K562 (cell line): ENCODE measurements around the gene PCAT6. TPM values are rescaled to one million over a fixed set of nuclear protein-coding genes. Genes with fewer than 3 reads are reported as not detected.
A peak's percentile ranks its signal among the peaks of the same experiment; 100 is the strongest.

Experiments
- ATAC-seq: fragments of 200-7000 bp; cut with Tn5 transposase; 3 replicates; pipeline ENCODE4 v1.9.1; 2020; ENCODE audit warnings: moderate library complexity
- BruUV-seq: library from RNA; stranded (reverse); fragments of 400-500 nt; replicated peaks from 2 replicates; lab custom pipeline; 2021; lab: Mats Ljungman, UMichigan
- CTCF ChIA-PET: fragments of 300-600 bp; formaldehyde crosslinking; extraction: SDS; loops from one replicate; lab custom pipeline; 2021; ENCODE audit warnings: low intra/inter-chr PET ratio; lab: Yijun Ruan, JAX
- POLR2A ChIA-PET: fragments of 300-600, 350-650 bp; sonication (Branson Sonifier 250); formaldehyde crosslinking; extraction: SDS; loops from one replicate; lab custom pipeline; 2021; ENCODE audit warnings: antibody characterized with exemption, inconsistent platforms; lab: Yijun Ruan, JAX
- DNase-seq, 4 experiments: peaks; one replicate each; pipeline versions ENCODE4 v3.0.0 to v3.0.0-alpha.2; 2011 to 2018; ENCODE audit warnings: low spot score in 3 of 4, mixed read lengths in 3 of 4; ENCODE audit errors: extremely low read depth in 1 of 4
- FAIRE-seq: peaks from 2 replicates; lab custom pipeline; 2011; peaks lifted over from hg19 to GRCh38; lab: Jason Lieb, UNC
- H2AFZ ChIP-seq: 2 replicates; pipeline ENCODE4 v1.6.0; 2011; ENCODE audit warnings: low read depth, low read length, control low read depth, inconsistent platforms
- H3K27ac ChIP-seq: fragments of 200-600 bp; 3 replicates; pipeline ENCODE4 v1.8.0; 2011; ENCODE audit warnings: low read depth, mild to moderate bottlenecking, control low read depth, inconsistent platforms, low read length, moderate library complexity, mixed read lengths; ENCODE audit errors: extremely low read depth
- H3K27me3 ChIP-seq, 2 experiments: fragments of 300-600 bp in 1 of 2; 2 replicates in 1 of 2; 3 replicates in 1 of 2; pipeline versions ENCODE4 v1.6.0 to v1.8.0; 2011; ENCODE audit warnings: inconsistent platforms in 2 of 2, low read length in 2 of 2, mild to moderate bottlenecking in 1 of 2, mixed read lengths in 1 of 2, moderate library complexity in 1 of 2; ENCODE audit not compliant: control insufficient read depth in 2 of 2, insufficient read depth in 2 of 2
- H3K36me3 ChIP-seq: fragments of 300-600 bp; 3 replicates; pipeline ENCODE4 v1.8.0; 2011; ENCODE audit warnings: mild to moderate bottlenecking, low read length, inconsistent platforms; ENCODE audit not compliant: control insufficient read depth, insufficient read depth
- H3K4me1 ChIP-seq, 2 experiments: fragments of 200-600 bp in 1 of 2; replicated peaks in 1 of 2; 2 replicates in 1 of 2; 3 replicates in 1 of 2; pipeline versions ENCODE4 v1.5.1 to v1.8.0; 2011; ENCODE audit warnings: inconsistent platforms in 2 of 2, low read length in 2 of 2, mild to moderate bottlenecking in 1 of 2, mixed read lengths in 1 of 2, moderate library complexity in 1 of 2; ENCODE audit not compliant: control insufficient read depth in 2 of 2, insufficient read depth in 2 of 2
- H3K4me2 ChIP-seq: 2 replicates; pipeline ENCODE4 v1.6.1; 2011; ENCODE audit warnings: low read length, control low read depth, inconsistent platforms, mixed read lengths; ENCODE audit not compliant: insufficient read depth
- H3K4me3 ChIP-seq: fragments of 200-600 bp; sonication (generic), shearing (Covaris generic); 2 replicates; pipeline ENCODE4 v1.5.1; 2016; ENCODE audit warnings: control low read depth, inconsistent platforms
- H3K79me2 ChIP-seq: fragments of 200-600 bp; 3 replicates; pipeline ENCODE4 v1.8.0; 2011; ENCODE audit warnings: low read length, inconsistent platforms; ENCODE audit not compliant: control insufficient read depth, insufficient read depth
- H3K9ac ChIP-seq, 2 experiments: 2 replicates each; pipeline versions ENCODE4 v1.6.0 to v1.6.1; 2011; ENCODE audit warnings: low read depth in 2 of 2, low read length in 2 of 2, control low read depth in 1 of 2, inconsistent platforms in 1 of 2, mild to moderate bottlenecking in 1 of 2, mixed read lengths in 1 of 2; ENCODE audit not compliant: insufficient read depth in 1 of 2
- H3K9me1 ChIP-seq: one replicate; pipeline ENCODE4 v1.6.0; 2011; ENCODE audit warnings: inconsistent platforms, mild to moderate bottlenecking, low read length, moderate library complexity; ENCODE audit not compliant: control insufficient read depth, insufficient read depth
- H3K9me3 ChIP-seq: replicated peaks from 2 replicates; pipeline ENCODE4 v1.5.1; 2011; ENCODE audit warnings: low read depth, low read length, inconsistent platforms; ENCODE audit not compliant: control insufficient read depth, insufficient read depth
- H4K20me1 ChIP-seq: replicated peaks from 2 replicates; pipeline ENCODE4 v1.6.1; 2011; ENCODE audit warnings: low read length, inconsistent platforms, mixed read lengths; ENCODE audit not compliant: control insufficient read depth, insufficient read depth
- CBFB ChIP-seq: sonication (generic); formaldehyde crosslinking; IDR thresholded peaks from 2 replicates; pipeline ENCODE4 v1.4.0; 2020; ENCODE audit warnings: mild to moderate bottlenecking, missing genetic modification reagents
- ETV5 ChIP-seq: sonication (generic); formaldehyde crosslinking; IDR thresholded peaks from 2 replicates; pipeline ENCODE4 v1.4.0; 2020; ENCODE audit warnings: low read depth, mild to moderate bottlenecking, missing genetic modification reagents
- L3MBTL2 ChIP-seq: fragments of 450-650 bp; IDR thresholded peaks from 2 replicates; pipeline ENCODE4 v1.6.1; 2016; ENCODE audit warnings: mild to moderate bottlenecking, moderate library complexity
- MYC ChIP-seq, 2 experiments: fragments of 250-450 bp in 1 of 2; sonication (Bioruptor Pico) in 1 of 2; IDR thresholded peaks; 2 replicates each; pipeline versions ENCODE4 v1.5.1 to v1.6.1; 2012 to 2021; ENCODE audit warnings: low read depth in 2 of 2, borderline replicate concordance in 1 of 2, improper control_type of control experiment in 1 of 2, low read length in 1 of 2, mild to moderate bottlenecking in 1 of 2, moderate library complexity in 1 of 2
- ZNF79 ChIP-seq: fragments of 250-450 bp; sonication (Bioruptor Pico); IDR thresholded peaks from 2 replicates; pipeline ENCODE4 v1.4.0; 2020; ENCODE audit warnings: low read depth, mild to moderate bottlenecking, moderate library complexity
- WGBS: fragments of 100-300 bp; shearing (Covaris generic); methylation state at CpG from one replicate; pipeline ENCODE4 v1.1.6; 2016; ENCODE audit warnings: low coverage, mixed read lengths; ENCODE audit not compliant: insufficient coverage; ENCODE audit errors: missing lambda C conversion rate; 5-methylcytosine and 5-hydroxymethylcytosine counted together
- in situ Hi-C: fragments of 300-500 bp; cut with MboI; formaldehyde crosslinking; loops from 4 replicates; pipeline ENCODE4 v1.15.0; 2018; ENCODE audit warnings: inconsistent platforms, mixed read lengths
- intact Hi-C: fragments of 100-400 bp; cut with micrococcal nuclease; formaldehyde crosslinking; loops from 2 replicates; pipeline ENCODE4 v1.14.2; 2022
- polyA plus RNA-seq, 8 experiments: library from polyadenylated mRNA; depleted of rRNA in 4 of 8; stranded (reverse) in 5 of 8; unstranded in 3 of 8; fragments of >200 nt; fragmentation: Nextera tagmentation in 2 of 8; fragmentation: Illumina TruSeq in 1 of 8; extraction: Ambion mirVana in 2 of 8; extraction: Trizol in 1 of 8; gene quantifications; 2 replicates each; pipeline versions ENCODE4 v1.2.1 to v1.2.3, GENCODE V29; 2011 to 2014; ENCODE audit warnings: inconsistent platforms in 1 of 8, missing spikeins in 1 of 8
- total RNA-seq, 7 experiments: library from RNA; depleted of rRNA in 6 of 7; stranded (reverse); fragments of >200 nt in 6 of 7; fragmentation: Illumina TruSeq in 2 of 7; extraction: Trizol in 2 of 7; gene quantifications; 2 replicates each; pipeline versions ENCODE4 v1.2.1 to v1.2.3, GENCODE V29; 2011 to 2021; ENCODE audit warnings: low replicate concordance in 1 of 7
- TF ChIP-seq, protein P1 (sequence below): fragments of 450-650 bp; IDR thresholded peaks from 2 replicates; pipeline ENCODE4 v1.6.1; 2016
- TF ChIP-seq, protein P2 (sequence below): sonication (generic); formaldehyde crosslinking; IDR thresholded peaks from 2 replicates; pipeline ENCODE4 v1.5.0; 2020; ENCODE audit warnings: missing genetic modification reagents

Gene PCAT6
- total and polyA plus RNA-seq, 9 of the 15 experiments (the other 6 are each of a cell fraction or from before 2014, with no cell fraction given), result 0.25 to 2.4 (median 0.54) TPM; not detected in 1

DNA sequence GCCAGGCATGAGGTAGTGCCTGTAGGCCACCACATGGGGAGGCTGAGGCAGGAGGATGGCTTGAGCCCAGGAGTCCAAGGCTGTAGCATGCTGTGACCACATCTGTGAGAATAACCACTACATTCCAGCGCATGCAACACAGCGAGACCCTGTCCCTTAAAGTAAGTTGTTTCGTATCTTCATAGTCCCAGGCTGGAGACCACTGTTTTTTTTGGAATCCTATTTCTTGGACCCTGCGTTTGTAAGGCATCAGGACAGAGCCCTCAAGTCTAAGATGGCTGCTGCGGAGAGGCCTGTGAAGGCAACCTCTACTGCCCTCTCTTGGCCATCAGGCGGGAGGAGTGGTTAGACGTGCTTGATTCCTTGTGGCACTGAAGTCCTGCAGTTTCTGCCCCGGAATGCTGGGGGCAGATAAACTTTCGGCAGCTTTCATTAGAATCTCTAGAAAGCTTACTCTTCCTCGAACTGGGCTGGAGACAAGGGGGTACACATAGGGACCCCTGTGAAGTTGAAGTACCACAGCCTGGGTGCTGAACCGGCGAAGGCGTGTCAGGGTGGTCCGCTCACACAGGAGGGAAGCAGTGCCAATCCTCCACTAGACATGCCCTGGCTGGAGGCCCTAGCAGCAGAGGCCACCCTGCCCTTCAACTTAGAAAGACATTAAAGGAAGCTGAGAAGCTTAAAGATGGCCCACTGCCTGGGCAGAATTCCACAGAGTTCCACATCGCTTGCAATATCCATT, 41.6 kb downstream of the PCAT6 start (continued):
- TF ChIP-seq, protein P1, sequence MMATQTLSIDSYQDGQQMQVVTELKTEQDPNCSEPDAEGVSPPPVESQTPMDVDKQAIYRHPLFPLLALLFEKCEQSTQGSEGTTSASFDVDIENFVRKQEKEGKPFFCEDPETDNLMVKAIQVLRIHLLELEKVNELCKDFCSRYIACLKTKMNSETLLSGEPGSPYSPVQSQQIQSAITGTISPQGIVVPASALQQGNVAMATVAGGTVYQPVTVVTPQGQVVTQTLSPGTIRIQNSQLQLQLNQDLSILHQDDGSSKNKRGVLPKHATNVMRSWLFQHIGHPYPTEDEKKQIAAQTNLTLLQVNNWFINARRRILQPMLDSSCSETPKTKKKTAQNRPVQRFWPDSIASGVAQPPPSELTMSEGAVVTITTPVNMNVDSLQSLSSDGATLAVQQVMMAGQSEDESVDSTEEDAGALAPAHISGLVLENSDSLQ, result no peak
- TF ChIP-seq MYC (IDR thresholded peaks at IDR 0.05; ENCODE audit: low read depth, low read length) (peak; percentile 14; the same call in 1 of the 2 replicates), MYC (CRISPR knock-in tag; IDR thresholded peaks at IDR 0.05; ENCODE audit: borderline replicate concordance, low read depth) (no peak), CBFB (CRISPR knock-in tag) (peak; percentile 72; the same call in 1 of the 2 replicates)

DNA sequence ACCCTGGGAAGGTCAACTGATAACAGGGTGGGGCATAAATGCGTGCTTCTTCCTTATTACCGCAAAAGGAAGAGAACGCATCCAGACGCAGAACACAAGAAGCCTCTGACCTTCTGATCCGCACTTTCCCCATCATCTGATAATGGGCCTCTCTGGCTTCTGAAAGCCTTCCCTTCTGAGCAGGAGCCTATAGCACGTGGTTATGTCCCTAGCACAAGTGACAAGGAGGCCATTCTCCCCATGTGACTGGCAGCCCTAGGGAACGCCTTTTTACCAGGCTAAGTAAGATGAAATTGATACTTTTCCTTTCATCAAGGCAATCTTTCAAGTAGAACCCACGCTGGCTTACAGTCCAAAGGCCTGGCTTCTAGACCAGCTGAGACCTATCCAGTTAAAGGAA, 44.0 kb downstream of the PCAT6 start:
- Histone ChIP-seq H3K79me2 (no peaks in the 10 kb centered on the region), H3K9me1 (no peaks in the 10 kb centered on the region), H3K4me2 (no peak overlapping the region), H3K36me3 (no peaks in the 10 kb centered on the region), H4K20me1 (no peaks in the 10 kb centered on the region), H3K4me3 (no peak overlapping the region), H3K9ac (no peak overlapping the region), H3K27ac (no peak overlapping the region), H2AFZ (peak overlapping the region; percentile 73), H3K27me3 (no peaks in the 10 kb centered on the region; a peak in 1 of 5 replicates), H3K4me1 (peaks cover 0 to 4% of the 10 kb centered on the region in 2 experiments; a peak in 3 of 5 replicates), H3K9me3 (no peaks in the 10 kb centered on the region)
- intact Hi-C loops, result no loop called here
- ATAC-seq (no peak), FAIRE-seq (no peak), DNase-seq (peak in 1 of 4 experiments; percentile 6)
- in situ Hi-C loops, result no loop called here
- CTCF ChIA-PET, result no interaction called here
- 32% methylated on average over 8 of the region's 8 CpGs for WGBS
- no TSS peak for BruUV-seq
- POLR2A ChIA-PET, result interaction anchor here (0.6 kb wide), 1 partner anchor 17 kb away, joined by 3 read pairs; no protein-coding TSS in a partner anchor
- TF ChIP-seq, protein P2, sequence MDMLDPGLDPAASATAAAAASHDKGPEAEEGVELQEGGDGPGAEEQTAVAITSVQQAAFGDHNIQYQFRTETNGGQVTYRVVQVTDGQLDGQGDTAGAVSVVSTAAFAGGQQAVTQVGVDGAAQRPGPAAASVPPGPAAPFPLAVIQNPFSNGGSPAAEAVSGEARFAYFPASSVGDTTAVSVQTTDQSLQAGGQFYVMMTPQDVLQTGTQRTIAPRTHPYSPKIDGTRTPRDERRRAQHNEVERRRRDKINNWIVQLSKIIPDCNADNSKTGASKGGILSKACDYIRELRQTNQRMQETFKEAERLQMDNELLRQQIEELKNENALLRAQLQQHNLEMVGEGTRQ (CRISPR knock-in tag), result peak; percentile 20; the same call in 1 of the 2 replicates
- TF ChIP-seq, protein P1, result peak; percentile 22; the same call in 1 of the 2 replicates
- no peak for TF ChIP-seq ZNF79 (CRISPR knock-in tag)
- TF ChIP-seq ETV5 (CRISPR knock-in tag), result 0 out of 2 replicates have a peak, but pooled peaks have one; percentile 29
- TF ChIP-seq L3MBTL2, result peak; percentile 68
